Endothelial cell of hepatic sinusoid (primary cell): ENCODE measurements around the gene SHQ1.
"Not testable (repeated sequence)": the region's sequence is repeated elsewhere in the genome, so short reads cannot be mapped to it uniquely, and the experiment has no call there.

ENCODE experiments used
- in situ Hi-C: cut with HindIII; loops from 2 replicates; pipeline ENCODE4 v1.10.0; 2017; ENCODE audit warnings: low sequenced_read_pairs

The SHQ1 gene

GRCh38 chr3:72754582-72754981 is 93.7 kb downstream of the SHQ1 start:
- in situ Hi-C loops = no loop called here

DNA sequence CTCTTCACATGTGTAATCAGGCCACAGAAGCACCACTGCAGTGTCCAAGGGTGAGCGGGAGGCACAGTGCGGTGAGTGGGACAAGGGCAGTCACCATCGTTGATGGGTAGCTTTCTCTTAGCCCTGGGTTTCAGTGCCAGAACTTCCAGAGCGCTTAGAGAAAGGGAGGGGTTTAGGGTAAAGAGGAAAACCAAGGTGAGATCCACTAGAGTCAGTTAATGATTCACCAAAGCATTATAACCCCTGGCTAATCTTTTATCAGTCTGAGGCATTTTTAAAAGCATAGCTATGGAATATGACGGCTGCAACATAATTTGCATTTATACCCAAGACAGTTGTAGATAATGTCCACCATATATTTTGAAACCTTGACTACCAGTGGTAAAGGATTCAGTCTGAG is 94.8 kb downstream of the SHQ1 start:
- in situ Hi-C loops = no loop called here

- in situ Hi-C loops = no loop called here
Measured at GRCh38 chr3:72750405-72750965, 97.8 kb downstream of the SHQ1 start.

- in situ Hi-C loops = no loop called here
Measured at GRCh38 chr3:72748659-72749058, 99.6 kb downstream of the SHQ1 start.

DNA sequence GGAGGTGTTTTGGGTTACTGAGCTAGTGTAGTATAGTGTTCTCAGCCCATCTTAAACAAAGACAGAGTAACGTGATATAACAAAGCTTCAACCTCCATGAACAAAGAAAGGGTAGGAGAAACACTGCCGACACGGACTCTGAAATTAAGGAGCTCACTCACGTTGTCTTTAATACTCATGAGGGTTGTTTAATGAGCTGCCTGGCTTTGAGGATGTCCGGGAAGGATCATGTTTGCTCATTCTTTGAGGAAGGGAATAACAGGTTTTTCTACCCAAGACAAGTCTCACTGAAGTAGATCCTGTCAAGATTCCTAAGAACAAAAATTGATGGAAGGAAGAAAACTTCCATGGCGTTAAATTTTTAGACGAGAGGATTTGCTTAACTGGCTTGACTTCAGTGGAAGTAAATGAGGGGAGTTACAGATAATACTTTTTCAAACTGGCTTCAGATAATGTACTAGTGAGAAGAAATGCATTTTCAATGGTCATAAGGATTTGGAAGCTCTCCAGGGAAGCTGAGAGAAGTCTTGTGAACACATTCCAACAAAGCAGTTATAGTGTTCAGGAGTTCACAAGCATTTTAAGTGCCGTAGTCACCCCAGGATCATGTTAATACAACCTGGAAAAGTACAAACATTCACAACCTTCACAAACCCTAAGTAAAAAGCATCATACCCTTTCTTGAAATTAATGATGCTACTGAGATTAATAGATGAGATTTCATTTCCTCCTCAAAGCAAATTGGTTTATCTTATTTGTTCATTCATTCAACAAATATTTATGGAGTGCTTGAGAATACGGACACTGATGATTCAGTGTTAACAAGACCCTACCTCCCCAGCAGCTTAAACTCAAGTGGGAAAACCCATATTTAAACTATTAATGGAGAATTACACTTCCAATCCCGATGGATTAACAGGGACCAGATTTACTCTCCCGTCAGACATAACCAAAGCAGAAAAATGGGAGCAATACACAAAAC is 101.5 kb downstream of the SHQ1 start:
- in situ Hi-C loops = no loop called here

GRCh38 chr3:72745146-72745999 is 102.9 kb downstream of the SHQ1 start:
- in situ Hi-C loops = no loop called here

DNA sequence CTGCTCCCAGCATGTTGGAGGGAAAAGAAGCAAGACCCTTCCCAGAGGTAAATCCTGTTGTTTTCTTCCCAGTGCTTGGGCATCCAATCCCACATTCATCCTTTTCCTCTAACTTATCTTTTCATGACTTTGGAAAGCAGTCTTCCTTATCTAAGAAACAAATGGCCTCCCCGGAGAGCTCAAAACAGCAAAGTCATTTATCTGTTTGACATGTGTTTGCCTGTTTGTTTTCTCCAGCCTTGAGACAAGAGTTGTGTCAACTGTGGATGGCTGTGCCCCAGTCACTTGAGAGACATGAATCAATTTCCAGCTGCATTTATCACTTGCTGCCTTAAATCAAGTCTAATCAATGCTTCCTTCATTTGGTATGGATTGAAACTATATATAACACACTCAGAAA is 103.9 kb downstream of the SHQ1 start:
- in situ Hi-C loops = no loop called here

DNA sequence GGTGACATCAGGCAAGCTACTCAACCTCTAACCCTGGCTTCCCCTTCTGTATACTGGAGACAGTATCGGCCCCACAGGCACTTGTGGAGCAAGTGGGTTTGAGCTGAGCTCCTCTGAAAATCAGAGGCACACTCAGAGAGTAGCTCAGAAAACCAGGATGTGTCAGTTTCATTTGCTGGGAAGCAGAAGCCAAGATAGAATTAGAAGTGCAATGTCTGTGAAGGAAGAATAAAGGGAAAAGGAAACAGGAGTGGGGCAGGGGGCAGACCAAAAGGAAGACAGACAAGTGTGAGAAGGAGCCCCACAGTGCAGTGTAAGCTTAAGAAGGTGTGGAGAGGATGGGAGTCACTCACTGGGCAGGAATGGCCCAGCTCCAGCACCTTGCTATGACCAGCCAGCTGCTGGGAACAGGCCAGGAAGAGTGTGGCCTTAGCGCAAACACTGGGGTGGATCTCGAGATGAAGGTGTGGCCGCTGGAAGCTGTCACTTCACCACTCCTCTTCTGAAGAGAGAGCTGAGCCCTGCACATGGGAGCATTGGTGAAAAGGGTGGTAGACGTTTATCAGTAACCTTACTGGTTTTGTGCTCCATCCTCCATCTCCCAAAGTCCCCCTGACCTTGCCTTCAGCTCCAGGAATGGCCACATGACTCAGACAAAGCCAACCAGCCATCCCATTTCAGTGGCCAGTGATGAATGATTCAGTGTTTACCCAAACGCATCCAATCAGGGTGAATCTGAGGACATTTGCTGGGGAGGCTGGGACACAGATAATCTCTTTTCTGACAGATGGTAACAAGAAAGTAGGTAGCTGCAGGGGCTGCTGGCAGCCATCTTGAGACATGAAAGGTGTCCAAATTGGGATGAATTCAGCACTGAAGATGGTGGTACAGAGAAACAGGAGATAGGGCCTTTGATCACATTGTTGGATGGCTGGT is 108.4 kb downstream of the SHQ1 start:
- in situ Hi-C loops = loop anchor here (5.0 kb wide), 1 partner anchor 57 kb away; no protein-coding TSS in a partner anchor

- in situ Hi-C loops = loop anchor here (5.0 kb wide), 1 partner anchor 57 kb away; no protein-coding TSS in a partner anchor
Measured at GRCh38 chr3:72738752-72739530, 109.3 kb downstream of the SHQ1 start.

DNA sequence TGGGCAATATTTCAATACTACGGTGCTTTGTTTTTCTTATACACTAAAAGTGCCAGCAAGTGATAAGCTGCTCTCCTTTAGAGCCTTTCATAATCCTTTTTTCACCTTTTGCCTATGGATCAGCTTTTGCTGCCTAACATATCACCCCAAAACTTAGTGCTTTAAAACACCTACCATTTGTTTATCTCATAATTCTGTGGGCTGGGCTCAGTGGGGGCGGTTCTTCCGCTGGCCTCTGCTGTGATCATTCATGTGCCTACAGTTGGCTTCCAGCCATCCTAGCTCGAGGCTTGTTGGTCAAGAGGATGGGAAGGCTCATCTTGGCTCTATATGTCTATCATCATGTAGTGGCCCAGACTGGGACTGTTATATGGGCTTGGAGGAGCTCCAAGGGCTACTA is 113.2 kb downstream of the SHQ1 start:
- in situ Hi-C loops = loop anchor here (5.0 kb wide), 1 partner anchor 53 kb away; no protein-coding TSS in a partner anchor

DNA sequence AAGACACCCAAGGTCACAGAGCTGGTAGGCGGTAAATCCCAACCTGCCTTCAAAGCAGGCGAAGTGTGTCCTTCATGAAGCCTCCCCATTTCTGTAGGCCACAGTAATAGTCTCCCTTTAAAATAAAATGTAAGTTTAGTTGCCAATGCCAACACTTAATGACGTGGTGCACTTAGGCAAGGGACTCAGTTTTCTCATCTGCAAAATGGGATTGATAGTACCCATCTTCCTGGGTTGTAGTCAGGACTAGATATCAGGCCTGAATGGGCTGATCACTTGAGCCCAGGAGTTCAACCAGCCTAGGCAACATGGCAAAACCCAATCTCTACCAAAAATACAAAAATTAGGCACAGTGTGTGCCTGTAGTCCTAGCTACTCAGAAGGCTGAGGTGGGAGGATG is 114.6 kb downstream of the SHQ1 start:
- in situ Hi-C loops = no loop called here

GRCh38 chr3:72732666-72733345 is 115.4 kb downstream of the SHQ1 start:
- in situ Hi-C loops = not testable (repeated sequence)

DNA sequence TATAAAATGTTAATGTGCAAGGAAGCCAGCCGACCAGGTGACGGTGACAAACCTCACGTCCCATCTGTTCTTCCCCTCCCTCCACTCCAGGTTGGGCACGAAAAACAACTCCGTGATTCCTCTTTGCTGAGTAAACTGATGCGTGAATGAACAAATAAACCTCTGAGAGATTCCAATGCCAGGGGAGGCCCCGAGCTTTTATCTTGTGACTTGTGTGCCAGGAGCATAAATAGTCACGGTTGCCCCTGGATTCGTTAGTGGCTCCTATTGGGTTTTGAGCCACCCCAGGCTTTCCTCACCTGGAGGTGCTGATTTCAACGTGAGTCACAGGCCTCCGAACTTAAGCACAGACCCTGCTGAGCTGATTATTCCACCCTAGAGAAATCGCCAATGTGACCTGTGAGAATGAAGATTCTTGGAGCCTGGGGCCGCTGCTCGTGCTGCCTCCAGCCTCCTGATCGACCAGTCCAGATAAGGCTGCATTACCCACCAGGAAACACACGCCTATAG is 119.2 kb downstream of the SHQ1 start:
- in situ Hi-C loops = no loop called here

DNA sequence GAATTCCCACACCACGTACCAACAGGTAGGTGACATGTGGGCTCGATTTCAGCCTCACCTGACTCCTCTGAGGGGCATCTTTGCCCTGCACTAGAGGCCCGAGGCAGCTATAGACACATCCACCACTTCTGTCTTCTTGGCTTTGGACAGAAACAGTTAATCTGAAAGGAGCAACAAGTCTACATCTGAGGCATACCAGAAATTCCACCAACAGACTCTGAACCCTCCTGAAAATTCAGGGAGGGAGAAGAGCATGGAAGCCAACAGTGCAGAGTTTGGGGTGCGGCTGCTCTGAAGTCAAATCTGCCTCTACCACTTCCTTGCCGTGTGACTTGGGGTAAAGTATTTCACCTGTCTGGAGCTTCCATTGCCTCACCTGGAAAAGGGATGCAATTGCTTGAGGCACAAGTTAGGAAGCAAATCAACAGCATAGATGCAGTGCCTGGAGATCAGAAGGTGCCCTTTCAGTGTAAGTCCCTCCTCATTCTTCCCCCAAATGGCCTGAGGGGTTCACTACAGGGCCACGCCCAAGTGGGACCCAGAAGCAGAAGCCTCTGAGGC is 119.8 kb downstream of the SHQ1 start:
- in situ Hi-C loops = no loop called here

- in situ Hi-C loops = no loop called here
Measured at GRCh38 chr3:72727726-72728125, 120.5 kb downstream of the SHQ1 start.

- in situ Hi-C loops = no loop called here
Measured at GRCh38 chr3:72727172-72727571, 121.1 kb downstream of the SHQ1 start.

- in situ Hi-C loops = no loop called here
Measured at GRCh38 chr3:72725229-72725628, 123.0 kb downstream of the SHQ1 start.

DNA sequence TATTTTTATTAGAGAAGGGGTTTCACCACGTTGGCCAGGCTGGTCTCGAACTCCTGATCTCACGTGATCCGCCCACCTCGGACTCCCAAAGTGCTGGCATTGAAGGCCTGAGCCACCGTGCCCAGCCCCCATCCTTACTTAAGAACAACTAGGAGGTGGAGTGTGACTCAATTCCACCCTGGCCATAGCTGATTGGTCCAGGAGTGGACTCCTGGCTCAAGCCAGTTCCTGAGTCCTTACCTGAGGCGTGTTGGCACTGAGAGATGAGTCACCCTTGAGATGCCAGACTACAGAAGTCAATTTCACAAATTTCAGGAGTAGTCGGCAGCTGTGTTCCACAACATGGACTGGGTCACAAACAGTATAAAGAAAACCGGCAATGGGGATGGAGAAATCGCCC is 124.2 kb downstream of the SHQ1 start:
- in situ Hi-C loops = no loop called here
